Testis (tissue), 3 donors: ENCODE measurements around the gene SLC6A18. TPM values are rescaled to one million over a fixed set of nuclear protein-coding genes. Genes with fewer than 3 reads are reported as not detected.
A peak's percentile ranks its signal among the peaks of the same experiment; 100 is the strongest.

Source experiments
- DNase-seq: peaks from one replicate; pipeline ENCODE4 v3.0.0-alpha.2; 2019
- H3K27ac ChIP-seq, 2 donors: fragments of 200-600 bp; sonication (generic); one replicate each; pipeline ENCODE4 v1.5.1; 2019
- H3K27me3 ChIP-seq: fragments of 200-600 bp; sonication (generic); one replicate; pipeline ENCODE4 v1.5.1; 2019
- H3K36me3 ChIP-seq: fragments of 200-600 bp; sonication (generic); one replicate; pipeline ENCODE4 v1.5.1; 2017; ENCODE audit warnings: low read depth; ENCODE audit errors: missing control alignments
- H3K4me1 ChIP-seq: fragments of 200-600 bp; sonication (generic); one replicate; pipeline ENCODE4 v1.5.1; 2019
- H3K4me3 ChIP-seq, 2 donors: fragments of 200-600 bp; sonication (generic); one replicate each; pipeline ENCODE4 v1.5.1; 2017 to 2019
- H3K9me3 ChIP-seq: fragments of 200-600 bp; sonication (generic); one replicate; pipeline ENCODE4 v1.5.1; 2017
- CTCF ChIP-seq, 3 experiments: fragments of 450-650 bp in 2 of 3; fragments of 200-600 bp in 1 of 3; sonication (generic) in 1 of 3; IDR thresholded peaks; one replicate each; pipeline ENCODE4 v1.5.1; 2016 to 2019; ENCODE audit warnings: antibody characterized with exemption in 3 of 3, mild to moderate bottlenecking in 2 of 3, moderate library complexity in 1 of 3
- POLR2A ChIP-seq: fragments of 450-650 bp; IDR thresholded peaks from one replicate; pipeline ENCODE4 v1.6.1; 2017; ENCODE audit warnings: antibody characterized with exemption, mild to moderate bottlenecking, moderate library complexity
- WGBS, 2 donors: methylation state at CpG; one replicate each; pipeline ENCODE4 v1.1.5; 2018; 5-methylcytosine and 5-hydroxymethylcytosine counted together
- intact Hi-C: fragments of 100-400 bp; cut with DNase I; formaldehyde crosslinking; loops from one replicate; pipeline ENCODE4 v1.15.1; 2023; ENCODE audit warnings: low total_unique reads
- polyA plus RNA-seq: library from polyadenylated mRNA; stranded (reverse); fragments of 350-450 nt; fragmentation: Illumina TruSeq; extraction: RNeasy Lipid Tissue Mini Kit (QIAGEN cat#74804); gene quantifications from one replicate; pipeline ENCODE4 v1.2.3, GENCODE V29; 2014; ENCODE audit warnings: low read depth, low replicate concordance; ENCODE audit not compliant: insufficient read depth
- total RNA-seq, 2 donors: library from RNA; depleted of rRNA; stranded (reverse); fragments of >200 nt; gene quantifications; one replicate each; pipeline ENCODE4 v1.2.3, GENCODE V29; 2016

SLC6A18 gene
- total and polyA plus RNA-seq, 3 donors from 2014 or later: 0.24 TPM; not detected in 2

GRCh38 chr5:1204693-1205242 lies 20.4 kb upstream of the SLC6A18 start:
- Histone ChIP-seq H3K36me3 (no peaks in the 10 kb centered on the region), H3K27ac (no peak overlapping the region), H3K9me3 (no peaks in the 10 kb centered on the region), H3K27me3 (no peaks in the 10 kb centered on the region), H3K4me3 (no peak overlapping the region), H3K4me1 (peaks cover 9% of the 10 kb centered on the region)
- TF ChIP-seq POLR2A (no peak), CTCF (IDR thresholded peaks at IDR 0.05) (peak in 2 of 3 experiments; percentile 21 to 33)
- intact Hi-C loops: no loop called here
- WGBS, 2 donors: 34 to 43% methylated on average over 12 to 18 of the region's 18 CpGs
- DNase-seq: peak; percentile 51

- H3K9me3 ChIP-seq: no peaks in the 10 kb centered on the region
- H3K4me3 ChIP-seq: no peak overlapping the region
- H3K36me3 ChIP-seq: no peaks in the 10 kb centered on the region
- H3K4me1 ChIP-seq: peaks cover 5% of the 10 kb centered on the region
- no peaks in the 10 kb centered on the region for H3K27me3 ChIP-seq
- H3K27ac ChIP-seq: no peak overlapping the region
- intact Hi-C loops: no loop called here
- TF ChIP-seq CTCF (IDR thresholded peaks at IDR 0.05) (no peak), POLR2A (no peak)
- DNase-seq: no peak
- 75 to 76% methylated on average over 10 to 11 of the region's 11 CpGs for WGBS, 2 donors
Observed at GRCh38 chr5:1205255-1206180, 19.7 kb upstream of the SLC6A18 start.

GRCh38 chr5:1206521-1207412 lies 18.4 kb upstream of the SLC6A18 start:
- Histone ChIP-seq H3K4me3 (no peak overlapping the region), H3K9me3 (no peaks in the 10 kb centered on the region), H3K27ac (no peak overlapping the region), H3K27me3 (no peaks in the 10 kb centered on the region), H3K36me3 (no peaks in the 10 kb centered on the region), H3K4me1 (peaks cover 5% of the 10 kb centered on the region)
- 85 to 91% methylated on average over 25 to 49 of the region's 49 CpGs for WGBS, 2 donors
- intact Hi-C loops: no loop called here
- no peak for TF ChIP-seq POLR2A
- no peak for TF ChIP-seq CTCF (IDR thresholded peaks at IDR 0.05)
- DNase-seq: no peak

GRCh38 chr5:1207555-1207954 lies 17.6 kb upstream of the SLC6A18 start:
- TF ChIP-seq POLR2A (no peak), CTCF (IDR thresholded peaks at IDR 0.05) (no peak)
- no peaks in the 10 kb centered on the region for H3K36me3 ChIP-seq
- intact Hi-C loops: no loop called here

More at GRCh38 chr5:1207555-1207954, 17.6 kb upstream of the SLC6A18 start:
- no peak overlapping the region for H3K4me3 ChIP-seq
- H3K27me3 ChIP-seq: no peaks in the 10 kb centered on the region
- no peak for DNase-seq
- peaks cover 5% of the 10 kb centered on the region for H3K4me1 ChIP-seq
- no peaks in the 10 kb centered on the region for H3K9me3 ChIP-seq
- WGBS, 2 donors: 84 to 91% methylated on average over 6 of the region's 6 CpGs
- H3K27ac ChIP-seq: no peak overlapping the region
